ENCODE results near the gene NMRAL1.
A peak's percentile ranks its signal among the peaks of the same experiment; 100 is the strongest.

Gene NMRAL1

GRCh38 chr16:4501071-4501478, 26.6 kb upstream of the NMRAL1 start:
- no peak for DNase-seq

GRCh38 chr16:4500272-4500671, 25.8 kb upstream of the NMRAL1 start:
- peak; percentile 42 for DNase-seq

DNA sequence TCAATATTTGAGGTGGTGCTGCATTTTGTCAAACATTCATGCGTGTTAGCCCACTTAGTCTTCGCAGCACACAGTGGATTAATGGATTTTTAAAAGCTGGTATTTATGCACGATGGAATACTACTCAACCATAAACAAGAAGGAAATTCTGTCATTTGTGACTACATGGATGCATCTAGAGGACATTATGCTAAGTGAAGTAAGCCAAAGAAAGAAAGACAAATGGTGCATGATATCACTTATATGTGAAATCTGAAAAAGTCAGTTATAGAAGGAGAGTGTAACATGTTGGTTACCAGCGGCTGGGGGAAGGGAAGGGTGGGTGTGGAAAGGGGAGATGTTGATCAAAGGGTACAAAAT, 24.8 kb upstream of the NMRAL1 start:
- DNase-seq = no peak

DNA sequence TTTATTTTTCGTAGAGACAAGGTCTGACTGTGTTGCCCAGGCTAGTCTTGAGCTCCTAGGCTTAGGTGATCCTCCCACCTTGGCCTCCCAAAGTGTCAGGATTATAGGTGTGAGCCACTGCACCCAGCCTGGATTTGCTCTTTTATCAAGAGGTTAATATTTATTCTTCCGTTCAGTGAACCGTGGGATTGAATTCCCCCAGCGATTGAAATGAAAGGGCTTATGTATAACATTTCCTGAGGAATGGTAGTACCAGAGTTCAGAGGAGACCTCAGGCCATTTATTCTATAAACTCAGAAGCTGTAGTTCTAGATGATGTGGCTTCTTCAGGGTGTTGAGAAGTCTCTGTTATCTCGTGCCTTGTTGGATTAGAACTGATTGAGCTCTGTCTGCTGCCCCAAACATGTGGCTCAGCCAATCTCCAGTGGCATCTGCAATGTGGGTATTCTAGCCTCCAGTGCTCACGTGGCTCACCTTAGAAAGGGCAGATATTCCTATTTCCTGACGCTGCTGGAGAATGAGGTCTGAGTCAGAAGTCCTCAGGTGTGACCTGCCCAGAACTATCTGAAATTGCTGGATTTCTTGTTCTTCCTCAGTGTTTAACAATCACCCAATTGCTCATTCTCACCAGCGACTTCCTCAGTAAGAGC, 24.2 kb upstream of the NMRAL1 start:
- DNase-seq = no peak

- DNase-seq = no peak
Observed at GRCh38 chr16:4496305-4496704, 21.9 kb upstream of the NMRAL1 start.

GRCh38 chr16:4495766-4496165, 21.3 kb upstream of the NMRAL1 start:
- DNase-seq = no peak

GRCh38 chr16:4494746-4495490, 20.5 kb upstream of the NMRAL1 start:
- no peak for DNase-seq

DNA sequence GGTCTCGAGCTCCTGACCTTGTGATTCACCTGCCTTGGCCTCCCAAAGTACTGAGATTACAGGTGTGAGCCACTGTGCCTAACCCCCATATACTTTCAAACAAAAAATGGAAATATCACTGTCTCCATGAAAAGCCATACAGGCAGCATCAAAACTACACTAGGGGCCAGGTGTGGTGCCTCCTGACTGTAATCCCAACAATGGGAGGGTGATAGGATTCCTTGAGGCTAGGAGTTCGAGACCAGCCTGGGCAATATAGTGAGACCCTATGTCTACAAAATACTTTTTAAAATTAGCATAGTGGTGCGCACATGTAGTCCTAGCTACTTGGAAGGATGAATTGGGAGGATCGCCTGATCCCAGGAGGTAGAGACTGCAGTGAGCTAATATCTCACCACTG, 17.5 kb upstream of the NMRAL1 start:
- no peak for DNase-seq

DNA sequence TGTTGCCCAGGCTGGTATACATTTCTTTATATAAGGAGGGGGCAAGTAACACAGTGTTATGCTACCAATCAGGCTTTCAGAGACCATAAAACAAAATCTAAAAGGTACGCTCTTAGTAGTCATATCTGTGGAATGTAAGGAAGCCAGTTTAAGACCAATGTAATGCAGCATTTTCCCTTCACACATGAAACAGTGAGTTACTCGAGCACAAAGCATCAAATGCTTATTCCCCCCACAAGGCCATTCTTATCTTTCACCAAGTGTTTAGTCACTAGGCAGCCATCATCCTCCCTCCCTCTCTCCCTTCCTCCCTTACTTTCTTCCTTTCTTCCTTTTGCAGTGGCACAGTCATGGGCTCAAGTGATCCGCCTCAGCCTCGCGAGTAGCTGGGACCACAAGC, 14.6 kb upstream of the NMRAL1 start:
- no peak for DNase-seq

GRCh38 chr16:4488499-4488967, 14.1 kb upstream of the NMRAL1 start:
- DNase-seq = no peak

DNA sequence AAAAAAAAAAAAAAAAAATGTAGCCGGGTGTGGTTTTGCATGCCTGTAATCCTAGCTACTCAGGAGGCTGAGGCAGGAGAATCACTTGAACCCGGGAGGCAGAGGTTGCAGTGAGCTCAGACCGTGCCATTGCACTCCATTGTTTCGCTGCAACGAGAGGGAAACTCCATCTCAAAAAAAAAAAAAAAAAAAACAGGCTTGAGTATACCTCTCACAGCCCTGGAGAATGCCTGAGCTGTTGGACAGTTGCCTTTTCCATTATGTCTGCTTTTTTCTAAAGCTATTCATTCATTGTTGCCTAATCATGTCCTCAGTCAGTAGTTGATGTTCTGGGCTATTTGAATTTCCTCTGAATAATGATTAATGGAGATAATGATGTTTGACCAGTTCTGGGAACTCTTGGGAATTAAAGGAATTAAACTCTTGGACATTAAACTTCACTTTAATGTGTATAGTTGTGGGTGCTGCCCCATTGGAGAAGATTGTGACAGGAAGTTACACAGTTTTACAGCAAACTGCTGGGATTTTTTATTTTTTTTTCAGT, 13.6 kb upstream of the NMRAL1 start:
- no peak for DNase-seq

GRCh38 chr16:4486126-4486893, 11.9 kb upstream of the NMRAL1 start:
- no peak for DNase-seq

GRCh38 chr16:4481963-4482362, 7.5 kb upstream of the NMRAL1 start:
- DNase-seq = no peak

DNA sequence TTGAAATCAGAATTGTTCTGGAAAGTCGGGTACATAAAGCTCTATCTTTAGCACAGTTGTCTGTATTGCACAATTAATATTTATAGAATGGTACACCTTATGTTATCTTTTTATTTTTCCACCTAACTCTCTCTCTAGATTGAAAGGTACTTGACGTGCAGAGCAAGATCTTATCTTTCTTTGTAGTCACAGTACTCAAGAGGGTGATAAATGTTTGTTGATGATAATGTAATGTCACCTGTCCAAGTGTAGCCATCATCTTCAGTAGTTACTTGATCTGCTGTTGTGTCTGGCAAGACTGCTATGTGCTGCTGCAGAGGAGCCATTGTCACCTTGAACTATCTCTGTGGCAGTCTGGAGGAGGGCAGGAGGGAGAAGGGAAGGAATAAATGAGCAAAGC, 7.1 kb upstream of the NMRAL1 start:
- DNase-seq = no peak

DNA sequence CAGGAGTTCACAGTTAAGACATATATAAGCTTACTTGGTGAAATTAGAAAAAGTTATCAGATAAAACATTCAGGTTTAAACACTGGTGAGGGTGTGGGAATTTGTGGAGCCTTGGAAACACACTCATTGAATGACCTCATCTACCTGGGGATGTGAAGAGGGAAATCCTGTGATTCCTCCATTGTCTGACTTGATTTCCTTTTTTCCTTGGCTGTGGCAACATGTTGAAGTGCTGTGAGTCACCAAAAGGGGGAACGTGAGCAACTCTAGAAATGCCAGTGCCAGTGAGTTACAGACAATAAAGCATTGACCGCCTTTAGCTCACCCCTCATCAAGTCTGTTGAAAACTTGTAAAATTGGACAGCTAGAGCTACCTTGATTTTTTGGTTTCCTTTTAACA, 3.5 kb upstream of the NMRAL1 start:
- DNase-seq = no peak

- peak; percentile 75 for DNase-seq
Observed at GRCh38 chr16:4475880-4476788, 1.7 kb upstream of the NMRAL1 start, which contains the start of gene HMOX2. TSS of gene HMOX2 (plus strand) at chr16:4476398. CDS start at chr16:4505525, 29,127 bp downstream.

DNA sequence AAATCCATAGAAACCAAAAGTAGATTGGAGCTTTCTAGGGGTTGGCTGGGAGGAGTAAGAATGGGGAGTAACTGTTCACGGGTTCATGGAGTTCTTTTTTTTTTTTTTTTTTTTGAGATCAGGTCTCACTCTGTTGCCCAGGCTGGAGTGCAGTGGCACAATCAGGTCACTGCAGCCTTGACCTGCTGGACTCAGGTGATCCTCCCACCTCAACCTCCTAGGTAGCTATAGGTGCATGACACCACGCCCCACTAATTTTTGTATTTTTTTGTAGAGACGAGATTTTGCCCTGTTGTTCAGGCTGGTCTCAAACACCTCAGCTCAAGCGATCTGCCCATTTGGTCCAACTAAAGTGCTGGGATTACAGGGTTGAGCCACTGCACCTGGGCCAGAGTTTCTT, 1.5 kb downstream of the NMRAL1 start:
- no peak for DNase-seq

GRCh38 chr16:4471869-4472268, 2.6 kb downstream of the NMRAL1 start:
- no peak for DNase-seq

- no peak for DNase-seq
Observed at GRCh38 chr16:4468972-4469371, 5.5 kb downstream of the NMRAL1 start.

- no peak for DNase-seq
Observed at GRCh38 chr16:4467916-4468315, 6.5 kb downstream of the NMRAL1 start.

DNA sequence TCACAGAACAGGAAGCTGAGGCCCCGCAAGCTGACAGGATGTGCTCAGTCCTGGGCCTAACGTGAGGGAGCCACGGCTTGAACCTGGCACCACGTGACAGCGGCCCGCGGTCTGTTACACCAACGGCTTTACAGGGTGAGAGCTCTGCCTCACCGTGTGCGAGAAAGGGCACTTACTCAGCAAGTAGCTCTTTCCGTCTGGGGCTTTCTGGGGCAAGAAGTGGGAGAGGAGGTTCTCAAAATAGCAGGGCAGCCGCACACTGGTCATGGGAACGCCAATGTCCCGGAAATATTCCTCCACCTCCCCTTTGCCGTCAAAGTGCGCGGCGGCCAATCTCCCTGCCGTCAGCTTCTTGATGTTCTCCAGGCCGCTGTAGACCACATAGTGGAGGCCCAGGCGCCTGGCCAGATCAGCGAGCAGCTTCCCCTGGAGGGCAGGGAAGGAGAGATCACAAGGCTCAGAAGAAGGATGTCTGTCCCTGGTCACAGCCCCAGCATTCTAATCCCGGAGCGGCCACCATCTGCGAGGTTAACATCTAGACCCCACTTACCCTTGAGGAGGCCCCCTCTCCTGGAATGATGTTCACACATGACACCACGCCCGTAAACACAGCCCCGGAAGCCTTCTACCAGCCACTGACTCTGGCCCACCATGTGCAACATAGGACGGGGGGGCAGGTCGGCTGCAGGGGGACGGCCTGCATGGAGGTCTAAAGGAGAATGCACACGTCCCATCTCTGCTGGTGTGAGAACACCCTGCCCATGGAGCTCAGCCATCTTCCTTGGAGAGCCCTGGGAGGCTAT, 8.2 kb downstream of the NMRAL1 start:
- no peak for DNase-seq
